Heart right ventricle (tissue), 16 donors: Measurements from ENCODE around the gene RIMBP2. TPM values are rescaled to one million over a fixed set of nuclear protein-coding genes. Genes with fewer than 3 reads are reported as not detected.

Experiments used
- ATAC-seq, 8 donors: fragments of 200-7000 bp; cut with Tn5 transposase; one replicate each; pipeline ENCODE4 v1.9.1; 2020; ENCODE audit warnings: mild to moderate bottlenecking in 8 of 8, moderate library complexity in 8 of 8, moderate number of reproducible peaks in 1 of 8
- DNase-seq, 2 donors: peaks; one replicate each; pipeline ENCODE4 v3.0.0-alpha.2; 2020
- H3K27ac ChIP-seq, 10 donors: fragments of 200-600 bp; sonication (generic) in 2 of 10; one replicate each; pipeline versions ENCODE4 v1.5.0 to v1.8.0; 2020 to 2022; ENCODE audit warnings: mild to moderate bottlenecking in 3 of 10
- H3K27me3 ChIP-seq, 7 donors: fragments of 200-600 bp; one replicate each; pipeline ENCODE4 v1.8.0; 2021 to 2022; ENCODE audit warnings: mild to moderate bottlenecking in 2 of 7
- H3K36me3 ChIP-seq, 9 donors: fragments of 200-600 bp; sonication (generic) in 1 of 9; one replicate each; pipeline versions ENCODE4 v1.5.0 to v1.8.0; 2020 to 2022; ENCODE audit warnings: mild to moderate bottlenecking in 2 of 9
- H3K4me1 ChIP-seq, 9 donors: fragments of 200-600 bp; sonication (generic) in 1 of 9; one replicate each; pipeline versions ENCODE4 v1.5.0 to v1.8.0; 2020 to 2022; ENCODE audit warnings: mild to moderate bottlenecking in 4 of 9
- H3K4me3 ChIP-seq, 10 donors: fragments of 200-600 bp; sonication (generic) in 2 of 10; one replicate each; pipeline versions ENCODE4 v1.5.0 to v1.8.0; 2020 to 2022; ENCODE audit warnings: mild to moderate bottlenecking in 7 of 10, moderate library complexity in 2 of 10
- H3K9me3 ChIP-seq, 11 donors: fragments of 200-600 bp in 10 of 11; sonication (generic) in 2 of 11; one replicate each; pipeline versions ENCODE4 v1.5.0 to v1.8.0; 2013 to 2022; ENCODE audit warnings: mild to moderate bottlenecking in 2 of 11, control low read depth in 1 of 11, moderate library complexity in 1 of 11
- CTCF ChIP-seq, 9 donors: fragments of 200-600 bp; sonication (generic) in 2 of 9; IDR thresholded peaks; one replicate each; pipeline versions ENCODE4 v1.5.0 to v1.8.0; 2021 to 2022; ENCODE audit warnings: antibody characterized with exemption in 9 of 9, mild to moderate bottlenecking in 5 of 9, moderate library complexity in 1 of 9
- WGBS, 2 donors: extraction: QIAGEN DNeasy Blood & Tissue Kit; methylation state at CpG; one replicate each; pipeline ENCODE4 v1.1.7; 2013; ENCODE audit warnings: inconsistent platforms in 1 of 2; 5-methylcytosine and 5-hydroxymethylcytosine counted together
- intact Hi-C, 10 donors: fragments of 100-400 bp; cut with DNase I; formaldehyde crosslinking; loops; one replicate each; pipeline versions ENCODE4 v1.11.1 to v1.14.2; 2022
- polyA plus RNA-seq, 2 donors: library from polyadenylated mRNA; stranded (reverse); fragments of 200-250 nt; gene quantifications; one replicate each; pipeline ENCODE4 v1.2.3, GENCODE V29; 2013
- total RNA-seq, 10 donors: library from RNA; stranded (reverse); fragmentation: NEBNext Ultra II Directional in 3 of 10; extraction: Animal tissue kit (Norgen Biotek cat#: 25700) in 3 of 10; gene quantifications; one replicate each; pipeline versions ENCODE4 v1.2.1 to v1.2.4, GENCODE V29; 2021 to 2023
- donor health status: Arrhythmogenic right ventricular cardiomyopathy.
- donor health status: ischemic (EF 13 %, LVEDD 7.1; RV severe dilation, severe dysfunction).
- donor health status: healthy with polysubstance abuse.
- donor health status: DM: no; HTN: yes; CAD: no.
- donor health status: DM: no; HTN: no; CAD: no.
- donor health status: ischemic (EF 25% LVEDD 6.9; RV normal size, moderate dysfunction).
- donor health status: ischemic (EF 25% LVEDD 5.7; RV mildly dilated, moderate dysfunction).
- donor health status: healthy.
- donor health status: DM: yes; HTN: yes; CAD: no.
- donor health status: Ischemic cardiomyopathy.
- donor health status: ischemic (EF 35%, LVEDD 5.7; RV mildly dilated, moderate dysfunction).
- donor health status: nonischemic (EF 11% LVEDD 7.7; RV severe dilation, severe dysfunction).
- donor health status: DM: yes; HTN: yes; CAD: no.
- donor health status: PGD.
- donor health status: ischemic (EF 29% LVEDD 5.4; RV normal size, mild dysfunction).
- donor health status: nonischemic (EF 23%, LVEDD 6.1; RV moderate dilation, normal function).

Gene RIMBP2
- total and polyA plus RNA-seq, 12 donors: 0.01 to 0.17 (median 0.05) TPM; not detected in 9

DNA sequence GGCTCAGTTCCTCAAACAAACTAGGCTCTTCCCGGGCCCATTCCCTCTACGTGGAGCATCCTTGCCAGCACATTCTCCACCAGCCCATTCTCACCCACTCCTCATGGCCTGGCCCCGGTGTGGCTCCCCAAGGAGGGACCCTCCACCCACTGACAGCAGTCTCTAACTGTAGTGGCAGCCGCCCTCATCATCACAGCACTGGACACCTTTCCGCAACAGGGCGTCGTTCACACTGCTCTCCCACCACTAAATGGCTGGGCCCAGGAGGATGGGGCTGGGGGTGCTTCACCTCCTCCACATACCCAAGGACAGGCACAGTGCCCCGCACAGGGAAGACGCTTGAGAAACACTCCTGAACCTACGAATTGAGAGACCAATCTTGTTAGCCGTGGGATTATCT, 123.0 kb downstream of the RIMBP2 start:
- 58 to 66% methylated on average over 11 of the region's 11 CpGs for WGBS, 2 donors
- H3K4me1 ChIP-seq: no peaks in the 10 kb centered on the region
- no peak for DNase-seq
- H3K27me3 ChIP-seq: peaks cover 0 to 27% (median 0%) of the 10 kb centered on the region in 7 donors
- intact Hi-C loops: no loop called here
- no peak for TF ChIP-seq CTCF (IDR thresholded peaks at IDR 0.05)
- no peak for ATAC-seq
- no peak overlapping the region for H3K27ac ChIP-seq
- peaks cover 0 to 18% (median 9%) of the 10 kb centered on the region in 11 donors for H3K9me3 ChIP-seq
- H3K36me3 ChIP-seq: no peaks in the 10 kb centered on the region
- no peak overlapping the region for H3K4me3 ChIP-seq

- no peak for DNase-seq
- WGBS, 2 donors: 87% methylated on average over 23 of the region's 23 CpGs
- no peak for ATAC-seq
- intact Hi-C loops: no loop called here
- Histone ChIP-seq H3K36me3 (no peaks in the 10 kb centered on the region), H3K4me3 (no peak overlapping the region), H3K27me3 (peaks cover 0 to 27% (median 0%) of the 10 kb centered on the region in 7 donors), H3K4me1 (no peaks in the 10 kb centered on the region), H3K27ac (no peak overlapping the region), H3K9me3 (peaks cover 0 to 14% (median 5%) of the 10 kb centered on the region in 11 donors)
- no peak for TF ChIP-seq CTCF (IDR thresholded peaks at IDR 0.05)
Observed at GRCh38 chr12:130592641-130593040, 123.5 kb downstream of the RIMBP2 start.

- no peak overlapping the region for H3K27ac ChIP-seq
- H3K9me3 ChIP-seq: peaks cover 0 to 5% (median 0%) of the 10 kb centered on the region in 11 donors
- 59 to 63% methylated on average over 9 of the region's 9 CpGs for WGBS, 2 donors
- H3K27me3 ChIP-seq: peaks cover 0 to 27% (median 0%) of the 10 kb centered on the region in 7 donors
- intact Hi-C loops: no loop called here
- no peak overlapping the region for H3K4me3 ChIP-seq
- no peaks in the 10 kb centered on the region for H3K36me3 ChIP-seq
- TF ChIP-seq CTCF (IDR thresholded peaks at IDR 0.05): no peak
- DNase-seq (no peak), ATAC-seq (no peak)
- no peaks in the 10 kb centered on the region for H3K4me1 ChIP-seq
Observed at GRCh38 chr12:130591736-130592135, 124.4 kb downstream of the RIMBP2 start.

GRCh38 chr12:130590685-130591084, 125.4 kb downstream of the RIMBP2 start:
- no peak for TF ChIP-seq CTCF (IDR thresholded peaks at IDR 0.05)
- Histone ChIP-seq H3K4me3 (no peak overlapping the region), H3K27ac (no peak overlapping the region), H3K9me3 (peaks cover 0 to 2% (median 0%) of the 10 kb centered on the region in 11 donors), H3K36me3 (no peaks in the 10 kb centered on the region), H3K27me3 (peaks cover 0 to 27% (median 0%) of the 10 kb centered on the region in 7 donors), H3K4me1 (no peaks in the 10 kb centered on the region)
- 86 to 88% methylated on average over 12 of the region's 12 CpGs for WGBS, 2 donors
- DNase-seq: no peak
- intact Hi-C loops: no loop called here
- ATAC-seq: no peak
